Adipose tissue (tissue), 3 donors: ENCODE measurements around the gene GLB1L3. TPM values are rescaled to one million over a fixed set of nuclear protein-coding genes. Genes with fewer than 3 reads are reported as not detected.

Source experiments
- H3K27ac ChIP-seq: one replicate; pipeline ENCODE4 v1.5.1; 2013; ENCODE audit warnings: low read depth, low read length
- WGBS, 3 donors: extraction: QIAGEN DNeasy Blood & Tissue Kit; methylation state at CpG; one replicate each; pipeline ENCODE4 v1.1.7; 2013; 5-methylcytosine and 5-hydroxymethylcytosine counted together
- polyA plus RNA-seq, 3 donors: library from polyadenylated mRNA; stranded (reverse); fragments of 200-250 nt; gene quantifications; one replicate each; pipeline ENCODE4 v1.2.3, GENCODE V29; 2013
- donor health status: healthy with polysubstance abuse.
- donor health status: Bipolar disorder and iron deficiency.
- donor health status: healthy.

The GLB1L3 gene, protein sequence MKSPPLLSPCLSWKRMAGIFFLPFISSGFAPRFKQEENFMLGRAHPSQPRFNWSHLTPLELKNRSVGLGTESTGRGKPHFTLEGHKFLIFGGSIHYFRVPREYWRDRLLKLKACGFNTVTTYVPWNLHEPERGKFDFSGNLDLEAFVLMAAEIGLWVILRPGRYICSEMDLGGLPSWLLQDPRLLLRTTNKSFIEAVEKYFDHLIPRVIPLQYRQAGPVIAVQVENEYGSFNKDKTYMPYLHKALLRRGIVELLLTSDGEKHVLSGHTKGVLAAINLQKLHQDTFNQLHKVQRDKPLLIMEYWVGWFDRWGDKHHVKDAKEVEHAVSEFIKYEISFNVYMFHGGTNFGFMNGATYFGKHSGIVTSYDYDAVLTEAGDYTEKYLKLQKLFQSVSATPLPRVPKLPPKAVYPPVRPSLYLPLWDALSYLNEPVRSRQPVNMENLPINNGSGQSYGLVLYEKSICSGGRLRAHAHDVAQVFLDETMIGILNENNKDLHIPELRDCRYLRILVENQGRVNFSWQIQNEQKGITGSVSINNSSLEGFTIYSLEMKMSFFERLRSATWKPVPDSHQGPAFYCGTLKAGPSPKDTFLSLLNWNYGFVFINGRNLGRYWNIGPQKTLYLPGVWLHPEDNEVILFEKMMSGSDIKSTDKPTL
- under 1 TPM in 1 of 3 donors, not detected in 2; 0.03 TPM for polyA plus RNA-seq

DNA sequence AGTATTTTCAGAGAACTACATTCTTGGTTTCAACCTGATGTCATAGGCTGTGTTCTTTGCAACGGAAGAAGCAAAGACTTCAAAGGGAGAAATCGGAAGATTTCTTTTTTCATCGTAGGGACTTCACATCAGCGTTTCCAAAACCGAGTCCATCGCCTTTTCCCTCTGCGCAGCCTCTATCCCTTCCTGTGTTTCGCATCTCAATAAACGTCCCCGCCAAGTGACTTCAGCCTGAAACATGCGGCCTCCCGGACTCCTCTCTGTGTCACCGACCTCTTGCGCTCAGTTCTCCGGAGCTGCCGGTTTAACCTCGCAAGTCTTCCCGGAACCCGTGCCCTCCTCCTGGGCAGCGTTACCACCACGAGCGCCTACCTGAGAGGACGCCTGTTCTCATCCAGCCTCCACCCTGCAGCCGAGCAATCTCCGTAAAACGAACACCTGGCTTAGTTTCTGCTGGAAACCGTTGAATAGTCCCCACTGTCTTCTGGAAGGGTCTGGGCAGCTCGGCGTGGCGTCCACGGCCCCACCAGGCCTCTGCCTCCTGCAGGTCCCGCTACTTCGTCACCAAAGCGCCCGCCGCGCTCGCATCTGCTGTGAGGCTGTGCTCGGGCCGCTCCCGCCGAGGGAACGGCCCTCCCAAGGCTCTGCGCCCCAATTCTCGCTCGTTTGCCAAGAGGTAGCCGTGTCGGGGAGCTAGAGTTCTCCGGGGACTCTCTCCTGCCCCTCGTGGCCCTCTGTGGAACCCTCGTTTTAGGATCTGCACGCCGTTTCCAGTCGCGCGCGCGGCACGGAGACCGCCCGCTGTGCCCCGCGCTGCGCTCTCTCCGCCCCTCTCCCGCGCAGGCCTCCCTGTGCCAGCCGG lies at the start of gene GLB1L3:
TSS of gene GLB1L3 (plus strand) at position 846 of the 862 bp plus-strand sequence. CDS start 362 bp downstream, outside the sequence.
- WGBS, 3 donors = 2 to 3% (median 3%) methylated on average over 62 to 68 of the region's 68 CpGs
- no peak within 1 kb of the TSS for H3K27ac ChIP-seq

DNA sequence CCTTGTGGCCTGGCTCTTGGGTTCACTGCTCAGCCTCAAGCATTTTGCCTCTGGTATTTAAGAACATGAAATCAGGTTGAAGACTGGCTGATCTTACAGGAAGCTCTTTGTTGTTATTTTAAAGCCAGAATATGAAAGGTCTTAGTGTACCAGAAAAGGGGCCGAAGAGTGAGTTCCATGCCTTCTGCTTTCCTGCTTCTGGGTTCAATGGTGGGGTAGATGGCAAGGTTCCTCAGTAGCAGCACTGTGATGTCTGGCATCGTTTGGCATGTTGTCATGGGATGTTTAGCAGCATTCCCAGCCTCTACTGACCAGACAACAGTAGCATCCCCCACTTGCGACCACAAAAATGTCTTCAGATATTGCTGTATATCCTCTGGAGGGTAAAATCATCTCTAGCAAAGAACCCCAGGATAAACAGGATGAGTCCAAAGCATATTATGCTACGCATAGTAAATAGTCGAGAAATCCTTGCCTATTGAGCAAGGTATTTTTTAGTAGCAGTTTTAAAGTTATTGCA lies 49.3 kb upstream of the GLB1L3 start:
- 75 to 86% (median 85%) methylated on average over 5 of the region's 5 CpGs for WGBS, 3 donors
- H3K27ac ChIP-seq = no peak overlapping the region

DNA sequence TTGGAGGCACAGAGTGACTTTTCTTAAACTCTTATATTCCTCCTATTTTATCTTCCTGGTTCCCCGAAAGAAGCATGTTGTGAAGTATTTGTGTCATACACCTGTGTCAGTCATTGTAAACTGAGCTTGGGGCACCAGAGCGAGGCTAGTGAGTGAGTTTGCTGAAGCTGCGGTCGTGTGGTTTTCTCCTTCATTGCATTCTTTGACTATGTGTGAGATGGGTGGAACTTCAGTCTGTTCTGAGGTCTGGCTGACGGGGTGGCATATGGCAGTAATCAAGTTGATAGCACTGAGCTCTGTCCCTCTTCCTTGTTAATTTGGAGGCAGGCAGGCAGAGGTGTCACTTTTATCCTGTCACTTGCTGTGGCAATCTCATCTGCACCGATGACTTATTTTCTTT lies 47.6 kb upstream of the GLB1L3 start:
- H3K27ac ChIP-seq = no peak overlapping the region
- 77 to 90% (median 88%) methylated on average over 6 of the region's 6 CpGs for WGBS, 3 donors

DNA sequence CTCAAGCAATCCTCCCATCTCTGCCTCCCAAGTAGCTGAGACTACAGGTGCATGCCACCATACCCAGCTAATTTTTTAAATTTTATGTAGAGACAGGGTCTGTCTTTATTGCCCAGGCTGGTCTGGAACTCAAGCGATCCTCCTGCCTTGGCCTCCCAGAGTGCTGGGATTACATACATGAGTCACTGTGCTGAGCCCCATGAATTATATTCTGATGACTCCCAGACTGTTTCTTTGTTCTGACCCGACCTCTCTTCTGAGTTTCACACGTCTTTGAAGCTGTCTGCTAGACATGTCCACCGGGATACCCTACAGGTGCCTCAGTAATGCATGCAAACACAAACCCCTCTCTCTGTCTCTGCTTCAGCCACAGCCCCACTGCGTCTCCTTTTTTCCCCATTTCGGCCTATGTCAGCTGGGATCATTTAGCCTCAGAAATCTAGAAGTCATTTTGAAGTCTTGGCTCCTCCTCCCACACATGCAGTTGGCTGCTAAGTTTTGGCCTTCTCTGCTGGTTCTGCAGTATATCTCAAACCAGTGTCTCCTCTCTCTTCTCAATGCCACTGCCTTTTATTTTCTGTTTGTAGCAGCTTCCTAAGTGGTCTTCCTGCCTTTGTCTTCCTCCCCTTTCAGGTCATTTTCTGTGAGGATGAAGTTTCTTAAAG lies 46.9 kb upstream of the GLB1L3 start:
- WGBS, 3 donors = 75 to 76% (median 75%) methylated on average over 6 of the region's 6 CpGs
- no peak overlapping the region for H3K27ac ChIP-seq

DNA sequence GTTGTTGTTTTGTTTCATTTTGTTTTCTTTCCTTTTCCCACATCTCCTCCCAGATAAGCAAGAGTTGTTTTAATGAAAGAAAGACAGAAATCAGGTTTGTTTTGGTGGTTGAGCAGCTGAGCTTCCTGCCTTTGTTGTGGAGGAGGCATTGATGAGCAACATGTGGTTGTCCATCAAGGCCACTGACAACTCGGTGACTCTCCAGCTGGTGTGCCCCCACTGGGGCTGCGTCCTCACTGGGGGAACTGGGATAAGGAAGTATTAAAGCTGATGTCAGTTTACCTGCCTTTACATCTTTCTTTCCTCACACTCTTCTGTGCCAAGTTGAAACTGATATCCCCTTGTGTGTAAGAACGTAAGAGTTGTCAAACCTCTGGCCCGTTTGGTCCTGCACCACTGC lies 45.8 kb upstream of the GLB1L3 start:
- WGBS, 3 donors = 59 to 75% (median 65%) methylated on average over 4 of the region's 4 CpGs

DNA sequence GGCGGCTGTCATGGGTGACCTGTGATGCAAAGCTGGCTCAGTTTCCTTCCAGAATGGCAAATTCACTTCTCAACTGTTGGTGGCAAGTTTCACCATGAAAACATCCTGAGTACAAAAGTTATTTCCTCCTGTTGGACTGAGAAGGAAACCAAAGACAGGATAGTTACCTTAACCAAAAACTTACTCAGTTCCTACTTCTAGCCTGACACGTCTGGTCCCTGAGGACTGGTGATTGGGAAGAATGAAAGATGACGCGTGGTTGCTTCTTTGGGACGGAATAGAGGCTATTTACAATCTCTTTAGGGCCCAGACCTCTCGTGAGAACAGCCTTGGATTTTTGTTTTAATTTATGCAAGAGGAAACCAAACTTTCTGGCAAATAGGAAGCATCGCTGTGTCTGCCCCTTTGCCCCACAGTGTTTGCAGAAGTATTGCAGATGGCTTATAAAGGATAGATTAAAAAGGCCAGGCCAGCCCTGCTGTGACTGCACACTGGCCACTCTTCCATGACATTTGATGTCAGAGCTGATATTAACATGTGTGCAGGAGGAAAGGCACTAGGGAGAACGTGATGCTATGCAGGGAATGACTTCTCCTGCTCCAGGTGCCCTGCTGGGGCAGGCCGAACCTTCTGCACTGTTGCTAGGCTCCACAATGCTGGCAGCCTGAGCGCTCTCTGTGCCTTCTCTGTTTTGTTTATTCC lies 44.1 kb upstream of the GLB1L3 start:
- no peak overlapping the region for H3K27ac ChIP-seq
- 55 to 80% (median 57%) methylated on average over 10 of the region's 10 CpGs for WGBS, 3 donors

More for the DNA sequence above, 45.8 kb upstream of the GLB1L3 start:
- no peak overlapping the region for H3K27ac ChIP-seq

DNA sequence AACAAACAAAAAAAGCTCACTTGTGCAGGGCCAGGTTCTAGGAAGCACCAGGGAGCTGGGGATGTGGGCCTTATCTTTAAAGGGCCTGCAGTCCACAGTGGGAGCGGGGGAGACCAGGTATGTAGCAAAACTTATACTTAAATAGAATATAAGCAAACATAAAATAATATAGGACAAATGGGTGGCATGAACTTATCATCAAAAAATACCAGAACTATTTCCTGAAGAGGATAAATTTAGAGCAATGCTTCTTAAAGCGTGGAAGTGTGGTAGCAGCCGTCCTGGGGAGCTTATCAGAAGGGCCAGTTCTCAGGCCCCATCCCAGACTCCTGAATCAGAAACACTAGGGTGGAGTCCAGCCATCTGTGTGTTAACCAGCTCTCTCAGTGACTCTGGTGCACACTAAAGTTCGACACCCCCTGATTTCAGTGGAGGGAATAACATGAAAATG lies 42.4 kb upstream of the GLB1L3 start:
- 90 to 92% (median 90%) methylated on average over 4 of the region's 4 CpGs for WGBS, 3 donors
- H3K27ac ChIP-seq = no peak overlapping the region

DNA sequence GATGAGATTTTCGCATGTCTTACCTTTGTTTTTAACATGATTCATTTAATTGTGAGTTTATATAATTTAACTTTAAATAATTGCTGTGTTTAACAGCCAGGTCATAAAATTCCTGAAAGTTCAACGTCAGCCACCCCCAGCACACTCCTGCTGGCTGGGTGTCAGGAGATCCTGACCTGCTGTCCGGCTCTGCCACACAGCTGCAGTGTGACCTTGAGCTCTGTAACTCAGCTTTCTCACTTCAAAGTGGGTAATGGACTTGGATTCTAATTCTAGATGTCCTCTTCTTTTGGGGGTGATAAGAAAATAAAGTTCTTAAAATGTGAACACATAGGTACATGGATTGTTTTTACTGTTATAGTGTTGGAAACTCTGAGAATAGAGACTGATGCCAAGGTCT lies 40.8 kb upstream of the GLB1L3 start:
- 49 to 92% (median 88%) methylated on average over 3 of the region's 3 CpGs for WGBS, 3 donors
- no peak overlapping the region for H3K27ac ChIP-seq

DNA sequence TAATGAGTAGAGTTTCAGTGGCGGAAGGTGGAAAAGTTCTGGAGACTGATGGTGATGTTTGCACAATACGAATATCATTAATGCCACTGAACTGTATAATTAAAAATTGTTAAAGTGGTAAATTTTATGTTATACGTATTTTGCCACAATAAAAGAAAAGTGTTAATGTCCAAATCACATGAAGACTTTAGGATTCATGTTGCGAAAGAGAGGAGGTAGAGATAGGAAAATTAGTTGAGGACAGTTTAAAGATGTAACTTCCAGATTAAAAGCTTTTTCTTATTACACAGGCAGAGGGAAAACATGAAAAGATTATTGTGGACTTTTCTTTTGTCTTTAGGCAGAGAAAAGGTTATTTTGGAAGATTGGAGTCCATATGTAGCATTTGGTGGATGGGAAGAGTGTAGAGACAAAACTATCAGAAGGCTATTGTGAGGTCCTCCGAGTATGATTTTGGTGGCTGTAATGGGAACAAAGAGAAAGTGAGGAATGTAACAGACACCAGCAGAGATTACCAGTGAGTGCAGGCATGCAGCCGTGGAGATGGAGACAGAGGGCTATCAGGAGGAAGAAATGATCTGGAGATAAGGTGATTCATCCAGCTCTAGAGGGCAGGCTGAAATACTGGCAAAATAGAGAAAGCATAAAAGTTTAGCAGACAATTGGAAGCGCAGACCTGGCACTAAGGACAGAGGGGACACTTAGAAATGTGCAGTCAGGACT lies 39.2 kb upstream of the GLB1L3 start:
- no peak overlapping the region for H3K27ac ChIP-seq
- whole genome bisulfite sequencing, 3 donors = 85 to 95% (median 95%) methylated on average over 7 of the region's 7 CpGs

DNA sequence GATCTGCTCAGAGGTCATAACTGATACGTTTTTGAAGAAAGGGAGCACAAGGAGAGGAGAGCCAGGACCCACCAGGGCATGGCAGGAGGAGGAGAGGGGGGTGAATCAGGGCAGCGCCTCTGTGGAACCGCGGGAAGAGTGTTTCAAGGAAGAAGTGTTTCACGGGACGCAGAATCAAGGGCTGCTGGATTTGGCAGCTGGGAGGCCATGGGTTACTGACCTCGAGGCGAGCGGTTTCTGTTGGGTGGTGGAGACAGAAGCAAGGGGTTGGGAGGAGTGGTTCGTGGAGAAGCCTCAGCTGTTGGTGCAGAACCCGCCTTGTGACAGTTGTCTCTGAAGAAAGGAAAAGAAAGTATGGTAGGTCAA lies 38.6 kb upstream of the GLB1L3 start:
- 81 to 93% (median 91%) methylated on average over 11 of the region's 11 CpGs for WGBS, 3 donors

DNA sequence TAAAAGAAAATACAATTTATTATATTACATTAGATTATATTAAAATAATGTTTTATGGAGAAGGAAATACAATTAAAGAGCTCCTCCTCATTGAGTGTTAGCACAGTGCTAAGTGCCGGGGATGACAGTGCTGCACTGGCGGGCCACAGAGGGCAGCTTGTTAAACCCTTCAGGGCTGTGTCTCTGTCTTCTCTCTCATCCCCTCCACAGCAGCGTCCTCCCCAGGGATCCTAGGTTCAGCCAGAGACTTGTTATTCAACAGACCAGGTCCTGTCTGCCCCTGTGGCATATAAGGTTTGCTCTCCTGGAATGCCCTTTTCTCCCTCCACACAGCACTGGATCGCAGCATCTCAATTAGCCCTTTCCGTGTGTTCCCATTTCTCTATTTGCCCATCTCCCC lies 37.2 kb upstream of the GLB1L3 start:
- H3K27ac ChIP-seq = no peak overlapping the region
- WGBS, 3 donors = 94 to 97% (median 95%) methylated on average over 5 of the region's 5 CpGs

More for the DNA sequence above, 38.6 kb upstream of the GLB1L3 start:
- no peak overlapping the region for H3K27ac ChIP-seq

DNA sequence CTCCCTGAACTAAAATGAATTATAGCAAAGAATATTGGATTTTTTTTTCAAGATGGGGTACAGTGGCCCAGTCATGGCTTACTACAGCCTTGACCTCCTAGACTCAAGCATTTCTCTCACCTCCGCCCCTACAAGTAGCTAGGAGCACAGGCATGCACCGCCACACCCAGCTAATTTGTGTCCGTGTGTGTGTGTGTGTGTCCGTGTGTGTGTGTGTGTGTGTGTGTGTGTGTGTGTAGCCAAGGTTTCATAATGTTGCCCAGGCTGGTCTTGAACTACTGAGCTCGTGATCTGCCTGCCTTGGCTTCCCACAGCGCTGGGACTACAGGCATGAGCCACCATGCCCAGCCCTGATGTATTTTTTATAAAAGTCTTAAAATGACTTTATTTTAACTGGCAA lies 35.6 kb upstream of the GLB1L3 start:
- WGBS, 3 donors = 70 to 71% (median 71%) methylated on average over 6 of the region's 6 CpGs
- H3K27ac ChIP-seq = no peak overlapping the region

DNA sequence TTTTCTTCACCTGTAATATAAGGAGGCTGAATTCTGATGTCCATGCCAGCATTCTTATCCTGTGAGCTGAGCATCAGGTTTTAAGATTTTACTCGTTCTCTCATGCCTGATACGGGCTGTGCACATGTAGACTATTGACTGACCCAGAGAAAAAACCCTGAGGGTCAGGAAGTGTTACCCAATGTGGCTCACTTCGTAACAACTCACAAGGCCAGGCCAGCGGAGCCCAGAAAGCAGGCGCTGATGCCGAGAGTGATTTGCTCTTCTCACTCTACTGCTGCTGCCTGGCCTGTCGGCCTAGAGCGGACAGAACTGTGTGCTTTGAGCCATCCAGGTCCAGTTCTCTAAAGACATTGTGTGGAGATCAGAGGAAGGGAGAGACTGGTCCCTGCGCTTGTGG lies 33.8 kb upstream of the GLB1L3 start:
- 66 to 85% (median 71%) methylated on average over 9 of the region's 9 CpGs for WGBS, 3 donors

DNA sequence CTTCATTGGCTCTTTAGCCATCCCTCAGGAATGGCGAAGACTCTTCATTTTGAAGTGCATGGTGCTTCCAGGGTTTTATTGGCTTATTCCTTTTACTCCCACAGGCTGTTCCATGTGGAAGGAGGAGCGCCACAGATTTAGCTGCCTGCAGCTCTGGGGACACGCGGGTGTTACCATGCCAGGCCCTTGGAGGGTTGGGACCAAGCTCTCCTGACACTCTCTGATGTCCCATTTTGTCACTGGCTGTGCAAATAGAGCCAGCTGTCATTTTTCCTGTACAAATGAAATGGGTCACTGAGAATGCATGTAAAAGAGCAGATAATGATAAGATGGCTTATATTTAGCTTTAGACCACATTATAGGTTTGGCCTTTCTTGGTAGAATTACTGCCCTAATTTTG lies 32.3 kb upstream of the GLB1L3 start:
- H3K27ac ChIP-seq = no peak overlapping the region
- WGBS, 3 donors = 96 to 97% (median 97%) methylated on average over 4 of the region's 4 CpGs

More for the DNA sequence above, 33.8 kb upstream of the GLB1L3 start:
- no peak overlapping the region for H3K27ac ChIP-seq

DNA sequence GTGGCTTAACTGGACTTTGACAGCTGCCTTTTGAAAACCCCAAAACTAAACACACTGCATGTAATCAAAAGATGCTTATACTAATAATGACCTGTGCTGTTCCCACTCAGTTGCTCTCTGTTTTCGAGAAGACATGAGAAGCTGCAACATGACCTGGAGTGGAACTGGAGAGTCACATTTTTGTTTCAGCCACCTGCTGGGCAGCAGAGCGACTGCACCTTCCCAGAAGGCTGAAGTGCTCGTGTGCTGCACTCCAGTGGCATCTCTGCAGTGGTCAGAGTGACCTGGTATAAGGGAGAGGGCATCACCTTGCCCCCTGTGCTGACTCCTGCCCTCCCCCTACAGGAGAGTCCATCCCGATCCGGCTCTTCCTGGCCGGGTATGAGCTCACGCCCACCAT lies 31.6 kb upstream of the GLB1L3 start:
- 57 to 64% (median 58%) methylated on average over 7 of the region's 7 CpGs for WGBS, 3 donors
- H3K27ac ChIP-seq = no peak overlapping the region

DNA sequence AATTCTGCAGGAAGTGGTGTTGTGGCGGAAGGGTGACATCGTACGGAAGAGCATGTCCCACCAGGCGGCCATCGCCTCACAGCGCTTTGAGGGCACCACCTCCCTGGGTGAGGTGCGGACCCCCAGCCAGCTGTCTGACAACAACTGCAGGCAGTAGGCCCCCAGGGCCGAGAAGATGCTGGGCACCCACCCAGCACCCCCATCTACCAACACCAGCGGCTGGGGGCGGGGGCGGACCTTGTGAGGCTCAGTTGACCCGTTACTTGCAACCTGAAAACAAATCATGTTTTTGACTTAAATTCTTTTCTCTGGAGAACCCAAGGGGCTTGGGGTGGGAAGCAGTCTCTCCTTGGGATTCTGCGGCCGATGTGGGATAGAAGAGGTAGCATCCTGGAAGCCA lies 30.7 kb upstream of the GLB1L3 start:
- 91 to 93% (median 93%) methylated on average over 14 of the region's 14 CpGs for WGBS, 3 donors
- no peak overlapping the region for H3K27ac ChIP-seq

DNA sequence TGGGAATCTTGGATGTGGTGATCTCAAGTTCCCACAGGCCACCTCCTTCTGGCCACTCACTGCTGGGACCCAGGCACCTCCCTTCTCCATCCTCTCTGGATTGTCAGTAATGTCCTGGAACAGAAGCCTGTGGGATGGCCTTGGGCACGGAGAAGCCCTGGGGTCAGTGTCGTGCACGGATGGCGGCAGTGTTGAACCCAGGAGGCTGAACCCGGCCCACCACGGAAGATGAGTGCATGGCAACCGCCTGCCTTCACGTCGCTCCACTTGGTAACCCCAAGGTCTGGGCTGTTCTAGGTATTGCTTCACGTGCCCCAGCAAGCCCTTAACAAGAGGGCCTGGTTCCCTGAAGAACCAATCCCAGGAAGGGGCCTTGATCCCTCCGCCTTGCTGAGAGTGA lies 30.1 kb upstream of the GLB1L3 start:
- 85 to 93% (median 92%) methylated on average over 11 of the region's 11 CpGs for WGBS, 3 donors
- H3K27ac ChIP-seq = no peak overlapping the region
